HCT116 (cell line): ENCODE data around the gene MAP3K21. TPM values are rescaled to one million over a fixed set of nuclear protein-coding genes. Genes with fewer than 3 reads are reported as not detected.

ENCODE experiments used
- ATAC-seq: fragments of 200-7000 bp; cut with Tn5 transposase; 2 replicates; pipeline ENCODE4 v1.9.1; 2020; ENCODE audit warnings: mild to moderate bottlenecking, moderate library complexity
- BruUV-seq: library from RNA; stranded (reverse); fragments of 400-500 nt; replicated peaks from 2 replicates; lab custom pipeline; 2021; lab: Mats Ljungman, UMichigan
- CTCF ChIA-PET: fragments of 300-600 bp; sonication (Branson Sonifier 250); formaldehyde crosslinking; loops from one replicate; lab custom pipeline; 2021; ENCODE audit warnings: antibody characterized with exemption; lab: Charles Lee
- POLR2A ChIA-PET: fragments of 300-600, 350-600 bp; sonication (Branson Sonifier 250); formaldehyde crosslinking; loops from one replicate; lab custom pipeline; 2021; ENCODE audit warnings: antibody characterized with exemption; lab: Charles Lee
- RAD21 ChIA-PET, 2 experiments: fragments of 300-600 bp; sonication (Branson Sonifier 250); formaldehyde crosslinking; loops; one replicate each; lab custom pipeline; 2023; ENCODE audit warnings: low total read pairs in 2 of 2; ENCODE audit not compliant: uncharacterized antibody in 2 of 2, unreplicated experiment in 2 of 2, low non-redundant PET in 1 of 2; lab: Charles Lee
- DNase-seq: peaks from one replicate; pipeline ENCODE4 v3.0.0-alpha.2; 2010; ENCODE audit warnings: low read depth, low spot score
- H2AFZ ChIP-seq: fragments of 200-600 bp; shearing (Covaris generic), sonication (generic); 2 replicates; pipeline ENCODE4 v1.6.1; 2017; ENCODE audit warnings: low read depth, mixed run types, mixed read lengths, antibody characterized with exemption, low read length; ENCODE audit not compliant: poor library complexity, severe bottlenecking
- H3K27ac ChIP-seq: 2 replicates; pipeline ENCODE4 v1.5.1; 2012; ENCODE audit warnings: low read depth, low read length
- H3K27me3 ChIP-seq: fragments of 200-600 bp; sonication (generic); 2 replicates; pipeline ENCODE4 v1.6.1; 2016; ENCODE audit warnings: mixed run types, low read length, mixed read lengths; ENCODE audit not compliant: insufficient read depth
- H3K36me3 ChIP-seq, 2 experiments: fragments of 200-500 bp in 1 of 2; fragments of 200-600 bp in 1 of 2; sonication (Bioruptor generic) in 1 of 2; sonication (generic) in 1 of 2; 2 replicates each; pipeline versions ENCODE4 v1.5.1 to v1.6.1; 2014 to 2016; ENCODE audit warnings: low read length in 2 of 2, inconsistent platforms in 1 of 2, mixed read lengths in 1 of 2, mixed run types in 1 of 2; ENCODE audit not compliant: insufficient read depth in 2 of 2, control insufficient read depth in 1 of 2
- H3K4me1 ChIP-seq, 2 experiments: fragments of 200-600 bp in 1 of 2; sonication (generic) in 1 of 2; 2 replicates each; pipeline versions ENCODE4 v1.5.1 to v1.6.1; 2012 to 2017; ENCODE audit warnings: low read length in 2 of 2, inconsistent platforms in 1 of 2, mild to moderate bottlenecking in 1 of 2, mixed read lengths in 1 of 2, mixed run types in 1 of 2, moderate library complexity in 1 of 2; ENCODE audit not compliant: insufficient read depth in 2 of 2, control insufficient read depth in 1 of 2
- H3K4me2 ChIP-seq: fragments of 200-600 bp; sonication (generic); 2 replicates; pipeline ENCODE4 v1.6.1; 2017; ENCODE audit warnings: mixed run types, low read length, mixed read lengths
- H3K4me3 ChIP-seq, 2 experiments: fragments of 200-600 bp in 1 of 2; sonication (generic) in 1 of 2; replicated peaks in 1 of 2; 2 replicates each; pipeline ENCODE4 v1.5.1; 2011 to 2016; ENCODE audit warnings: low read length in 2 of 2, control low read depth in 1 of 2, low read depth in 1 of 2, mild to moderate bottlenecking in 1 of 2, mixed read lengths in 1 of 2, mixed run types in 1 of 2
- H3K79me2 ChIP-seq: fragments of 200-600 bp; sonication (generic); 2 replicates; pipeline ENCODE4 v1.6.1; 2017; ENCODE audit warnings: mild to moderate bottlenecking, mixed run types, low read length, moderate library complexity, mixed read lengths; ENCODE audit not compliant: insufficient read depth
- H3K9ac ChIP-seq: fragments of 200-600 bp; sonication (generic); 2 replicates; pipeline ENCODE4 v1.6.1; 2016; ENCODE audit warnings: low read length, mixed read lengths
- H3K9me2 ChIP-seq: fragments of 200-600 bp; sonication (generic), shearing (Covaris generic); 2 replicates; pipeline ENCODE4 v1.6.1; 2017; ENCODE audit warnings: mixed run types, mild to moderate bottlenecking, moderate library complexity; ENCODE audit not compliant: insufficient read depth
- H3K9me3 ChIP-seq, 2 experiments: fragments of 200-500 bp in 1 of 2; fragments of 200-600 bp in 1 of 2; sonication (Bioruptor generic) in 1 of 2; sonication (generic) in 1 of 2; 2 replicates each; pipeline ENCODE4 v1.6.1; 2014 to 2017; ENCODE audit warnings: low read length in 2 of 2, mixed read lengths in 2 of 2, inconsistent platforms in 1 of 2, low read depth in 1 of 2, mild to moderate bottlenecking in 1 of 2, mixed run types in 1 of 2, moderate library complexity in 1 of 2; ENCODE audit not compliant: control insufficient read depth in 1 of 2, insufficient read depth in 1 of 2
- H4K20me1 ChIP-seq: fragments of 200-600 bp; sonication (generic), shearing (Covaris generic); 2 replicates; pipeline ENCODE4 v1.6.1; 2017; ENCODE audit warnings: mixed run types, mild to moderate bottlenecking, moderate library complexity; ENCODE audit not compliant: insufficient read depth
- ATF3 ChIP-seq: IDR thresholded peaks from 2 replicates; pipeline ENCODE4 v1.6.1; 2012
- CBX3 ChIP-seq: IDR thresholded peaks from 2 replicates; pipeline ENCODE4 v1.6.1; 2012; ENCODE audit warnings: low read depth
- CEBPB ChIP-seq: IDR thresholded peaks from 2 replicates; pipeline ENCODE4 v1.6.1; 2012; ENCODE audit warnings: low read depth
- CTCF ChIP-seq, 3 experiments: fragments of 200-600 bp in 1 of 3; sonication (generic) in 1 of 3; IDR thresholded peaks in 2 of 3; conservative IDR thresholded peaks in 1 of 3; 2 replicates each; pipeline ENCODE4 v1.5.1; 2012 to 2017; ENCODE audit warnings: low read depth in 2 of 3, low read length in 2 of 3, antibody characterized with exemption in 1 of 3, borderline replicate concordance in 1 of 3, control low read depth in 1 of 3, mild to moderate bottlenecking in 1 of 3, mixed read lengths in 1 of 3, mixed run types in 1 of 3, moderate library complexity in 1 of 3; ENCODE audit not compliant: insufficient read depth in 1 of 3
- EGR1 ChIP-seq: IDR thresholded peaks from 2 replicates; pipeline ENCODE4 v1.6.1; 2012; ENCODE audit warnings: low read depth
- ELF1 ChIP-seq: IDR thresholded peaks from 2 replicates; pipeline ENCODE4 v1.6.1; 2012; ENCODE audit warnings: low read depth, borderline replicate concordance
- EZH2 ChIP-seq: fragments of 200-600 bp; sonication (generic); IDR thresholded peaks from 2 replicates; pipeline ENCODE4 v1.6.1; 2017; ENCODE audit warnings: antibody characterized with exemption, mixed run types
- EZH2phosphoT487 ChIP-seq: fragments of 200-600 bp; IDR thresholded peaks from 2 replicates; pipeline ENCODE4 v1.6.1; 2018; ENCODE audit warnings: antibody characterized with exemption, borderline replicate concordance
- FOSL1 ChIP-seq: IDR thresholded peaks from 2 replicates; pipeline ENCODE4 v1.6.1; 2012; ENCODE audit warnings: low read depth
- JUND ChIP-seq: IDR thresholded peaks from 2 replicates; pipeline ENCODE4 v1.6.1; 2012
- MAX ChIP-seq: IDR thresholded peaks from 2 replicates; pipeline ENCODE4 v1.6.1; 2012
- POLR2A ChIP-seq: IDR thresholded peaks from 2 replicates; pipeline ENCODE4 v1.7.0; 2011; ENCODE audit warnings: borderline replicate concordance; ENCODE audit not compliant: insufficient read depth, insufficient read length; ENCODE audit errors: extremely low read depth
- POLR2AphosphoS5 ChIP-seq: IDR thresholded peaks from 2 replicates; pipeline ENCODE4 v1.6.1; 2011; ENCODE audit warnings: mild to moderate bottlenecking, low read depth, low read length, moderate library complexity
- RAD21 ChIP-seq: IDR thresholded peaks from 2 replicates; pipeline ENCODE4 v1.6.1; 2012; ENCODE audit warnings: low read depth, mild to moderate bottlenecking
- SIN3A ChIP-seq: IDR thresholded peaks from 2 replicates; pipeline ENCODE4 v1.6.1; 2012; ENCODE audit warnings: low read depth
- SRF ChIP-seq: IDR thresholded peaks from 2 replicates; pipeline ENCODE4 v1.6.1; 2012; ENCODE audit warnings: low read depth
- TCF7L2 ChIP-seq: IDR thresholded peaks from 2 replicates; pipeline ENCODE4 v1.7.0; 2011; ENCODE audit warnings: borderline replicate concordance, inconsistent platforms; ENCODE audit not compliant: insufficient read depth, insufficient read length; ENCODE audit errors: extremely low read depth
- YY1 ChIP-seq: IDR thresholded peaks from 2 replicates; pipeline ENCODE4 v1.6.1; 2011; ENCODE audit warnings: low read length, low read depth, moderate library complexity, mild to moderate bottlenecking; ENCODE audit not compliant: insufficient replicate concordance; ENCODE audit errors: extremely low read depth
- ZFX ChIP-seq: fragments of 450-650 bp; IDR thresholded peaks from 2 replicates; pipeline ENCODE4 v1.6.1; 2017
- intact Hi-C: fragments of 100-400 bp; cut with micrococcal nuclease; formaldehyde crosslinking; loops from 2 replicates; pipeline ENCODE4 v1.10.0; 2022
- total RNA-seq: library from RNA; stranded (reverse); gene quantifications from one replicate; pipeline ENCODE4 v1.2.1, GENCODE V29; 2021; ENCODE audit not compliant: unreplicated experiment
- TF ChIP-seq, protein P1 (sequence below): IDR thresholded peaks from 2 replicates; pipeline ENCODE4 v1.6.1; 2012; ENCODE audit warnings: low read depth

Gene MAP3K21
- total RNA-seq, 1 experiment from 2014 or later, result 19.1 TPM

GRCh38 chr1:233355841-233356704 is 28.5 kb downstream of the MAP3K21 start:
- no peak overlapping the region for H3K4me2 ChIP-seq
- no peaks in the 10 kb centered on the region for H3K4me1 ChIP-seq
- ChIA-PET POLR2A (no interaction called here), RAD21 (no interaction called here), CTCF (no interaction called here)
- BruUV-seq, result no TSS peak
- ATAC-seq (no peak), DNase-seq (no peak)
- H4K20me1 ChIP-seq, result no peaks in the 10 kb centered on the region
- no peak overlapping the region for H3K4me3 ChIP-seq
- no peak overlapping the region for H2AFZ ChIP-seq
- peaks cover 10% of the 10 kb centered on the region; the same call in 1 of the 2 replicates for H3K79me2 ChIP-seq
- H3K9me2 ChIP-seq, result no peaks in the 10 kb centered on the region
- H3K9ac ChIP-seq, result no peak overlapping the region
- intact Hi-C loops, result no loop called here
- no peak overlapping the region for H3K27ac ChIP-seq
- peaks cover under 1 to 4% of the 10 kb centered on the region in 2 experiments; a peak in 2 of 4 replicates for H3K36me3 ChIP-seq
- H3K27me3 ChIP-seq, result no peaks in the 10 kb centered on the region
- TF ChIP-seq CTCF (IDR thresholded peaks at IDR 0.05 in 2 of 3, conservative IDR thresholded peaks at IDR 0.05 in 1 of 3; ENCODE audit: borderline replicate concordance in 1 of 3, insufficient read depth in 1 of 3, low read depth in 2 of 3, low read length in 2 of 3) (no peak), SIN3A (no peak), EZH2 (no peak), TCF7L2 (no peak), CBX3 (no peak), ELF1 (no peak), ATF3 (no peak), EGR1 (no peak), POLR2AphosphoS5 (no peak), YY1 (no peak), POLR2A (no peak), EZH2phosphoT487 (no peak), MAX (no peak), SRF (no peak), RAD21 (no peak), CEBPB (no peak), FOSL1 (no peak), ZFX (no peak), JUND (no peak)
- TF ChIP-seq, protein P1, sequence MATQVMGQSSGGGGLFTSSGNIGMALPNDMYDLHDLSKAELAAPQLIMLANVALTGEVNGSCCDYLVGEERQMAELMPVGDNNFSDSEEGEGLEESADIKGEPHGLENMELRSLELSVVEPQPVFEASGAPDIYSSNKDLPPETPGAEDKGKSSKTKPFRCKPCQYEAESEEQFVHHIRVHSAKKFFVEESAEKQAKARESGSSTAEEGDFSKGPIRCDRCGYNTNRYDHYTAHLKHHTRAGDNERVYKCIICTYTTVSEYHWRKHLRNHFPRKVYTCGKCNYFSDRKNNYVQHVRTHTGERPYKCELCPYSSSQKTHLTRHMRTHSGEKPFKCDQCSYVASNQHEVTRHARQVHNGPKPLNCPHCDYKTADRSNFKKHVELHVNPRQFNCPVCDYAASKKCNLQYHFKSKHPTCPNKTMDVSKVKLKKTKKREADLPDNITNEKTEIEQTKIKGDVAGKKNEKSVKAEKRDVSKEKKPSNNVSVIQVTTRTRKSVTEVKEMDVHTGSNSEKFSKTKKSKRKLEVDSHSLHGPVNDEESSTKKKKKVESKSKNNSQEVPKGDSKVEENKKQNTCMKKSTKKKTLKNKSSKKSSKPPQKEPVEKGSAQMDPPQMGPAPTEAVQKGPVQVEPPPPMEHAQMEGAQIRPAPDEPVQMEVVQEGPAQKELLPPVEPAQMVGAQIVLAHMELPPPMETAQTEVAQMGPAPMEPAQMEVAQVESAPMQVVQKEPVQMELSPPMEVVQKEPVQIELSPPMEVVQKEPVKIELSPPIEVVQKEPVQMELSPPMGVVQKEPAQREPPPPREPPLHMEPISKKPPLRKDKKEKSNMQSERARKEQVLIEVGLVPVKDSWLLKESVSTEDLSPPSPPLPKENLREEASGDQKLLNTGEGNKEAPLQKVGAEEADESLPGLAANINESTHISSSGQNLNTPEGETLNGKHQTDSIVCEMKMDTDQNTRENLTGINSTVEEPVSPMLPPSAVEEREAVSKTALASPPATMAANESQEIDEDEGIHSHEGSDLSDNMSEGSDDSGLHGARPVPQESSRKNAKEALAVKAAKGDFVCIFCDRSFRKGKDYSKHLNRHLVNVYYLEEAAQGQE, result no peak
- H3K9me3 ChIP-seq, result no peaks in the 10 kb centered on the region
